Measurements from ENCODE around the gene RNF32.

DNA sequence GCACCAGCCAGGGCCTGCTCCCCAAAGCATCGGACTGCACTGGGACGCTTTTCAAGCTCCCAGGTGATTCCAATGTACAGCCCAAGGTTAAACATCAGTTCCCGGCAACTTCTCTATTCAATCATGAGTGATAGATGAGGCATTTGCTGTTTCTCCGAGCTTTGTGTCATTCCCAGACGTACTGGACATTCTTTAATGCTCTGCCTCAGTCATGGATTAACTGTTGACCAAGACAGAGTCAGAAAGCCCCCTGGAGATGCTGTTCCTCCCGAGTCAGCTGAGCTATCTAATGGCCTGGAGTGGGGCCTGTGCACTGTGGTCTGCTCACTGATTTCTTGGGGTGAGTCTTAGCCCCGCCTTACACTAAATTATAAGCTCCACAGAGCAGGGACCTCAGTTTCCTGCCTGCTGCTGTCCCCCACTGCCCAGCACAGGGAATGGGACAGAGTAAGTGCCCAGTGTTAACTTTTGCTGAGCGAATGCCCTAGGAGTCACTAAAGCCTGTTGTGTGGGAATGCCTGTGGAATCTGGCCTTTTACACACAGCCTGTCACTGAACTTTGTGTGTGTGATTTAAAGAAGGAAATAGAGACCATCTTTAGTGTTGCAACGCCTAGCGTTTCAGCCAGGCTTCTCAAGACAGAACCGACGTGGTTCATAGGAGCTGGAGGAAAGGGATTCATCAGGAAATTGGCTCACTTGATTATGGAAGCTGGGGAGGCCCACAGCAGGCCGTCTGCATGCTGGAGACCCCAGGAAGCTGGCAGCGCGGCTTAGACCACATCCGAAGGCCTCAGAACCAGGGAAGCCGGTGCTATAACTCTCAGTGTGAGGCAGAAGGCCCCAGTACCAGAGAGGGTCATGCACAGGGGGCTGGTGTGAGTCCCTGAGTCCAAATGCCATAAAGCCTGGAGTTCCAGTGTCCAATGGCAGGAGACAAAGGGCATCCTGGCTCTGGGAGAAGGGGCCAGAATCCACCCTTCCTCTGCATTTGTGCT lies 29.3 kb upstream of the RNF32 start:
- TF ChIP-seq TBL1XR1 (IDR thresholded peaks at IDR 0.05; ENCODE audit: borderline replicate concordance, low read length, partially characterized antibody), result no peak
- TF ChIP-seq NR0B2 (CRISPR knock-in tag; IDR thresholded peaks at IDR 0.05), result no peak

Measured in HepG2 (cell line).